Measurements from ENCODE around the gene ST6GALNAC1. TPM values are rescaled to one million over a fixed set of nuclear protein-coding genes. Genes with fewer than 3 reads are reported as not detected.

Gene ST6GALNAC1
- total RNA-seq, 4 donors from 2014 or later = 0.29 to 7.0 (median 1.1) TPM

DNA sequence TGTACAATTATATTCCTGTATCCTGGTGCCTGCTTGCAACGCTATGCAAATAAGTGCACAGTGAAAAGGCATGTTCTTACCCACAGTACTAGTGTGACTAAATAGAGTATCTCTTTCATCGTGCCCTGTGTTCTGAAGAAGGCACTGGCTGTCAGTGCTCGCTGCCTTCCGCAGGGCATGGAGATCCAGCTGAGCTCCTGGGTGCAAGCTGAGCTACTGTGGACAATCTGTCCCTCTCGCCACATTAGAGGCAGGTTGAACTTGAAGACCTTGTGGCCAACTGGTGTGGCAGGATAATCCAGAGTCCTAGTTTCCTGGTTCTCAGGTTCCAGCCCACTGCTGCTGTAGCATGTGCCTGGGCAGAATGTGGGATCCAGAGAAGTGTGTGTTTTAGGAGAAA is 1.9 kb upstream of the ST6GALNAC1 start:
- WGBS, 2 donors = 78 to 90% methylated on average over 4 to 5 of the region's 5 CpGs

DNA sequence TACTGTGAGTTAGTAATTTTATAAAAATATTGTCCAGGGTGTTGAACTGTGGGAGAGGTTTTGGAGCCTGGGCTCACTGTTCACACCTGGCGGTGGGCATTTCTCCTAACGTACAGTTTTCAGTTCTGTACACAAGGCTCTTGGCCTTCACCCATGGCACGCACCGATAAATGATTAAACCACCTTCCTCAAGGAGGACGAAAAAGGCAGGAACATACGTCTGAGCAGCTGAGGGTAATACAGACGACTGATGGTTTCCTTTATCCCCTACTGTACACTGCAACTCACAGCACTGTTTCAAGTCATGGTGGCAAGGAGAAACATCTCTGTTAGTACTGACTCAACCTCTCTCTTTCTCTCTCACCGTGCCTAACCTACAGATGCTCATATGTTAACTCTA is 1.4 kb upstream of the ST6GALNAC1 start:
- peaks cover 8 to 10% of the 10 kb centered on the region in 2 donors for H3K4me1 ChIP-seq
- intact Hi-C loops (cut with DNase I) = no loop called here

More for the DNA sequence above, 1.9 kb upstream of the ST6GALNAC1 start:
- Histone ChIP-seq H3K36me3 (no peaks in the 10 kb centered on the region), H3K27ac (no peak overlapping the region), H3K4me1 (peaks cover 4 to 5% of the 10 kb centered on the region in 2 donors), H3K9me3 (no peaks in the 10 kb centered on the region), H3K4me3 (replicated peaks in 1 of 3) (no peak overlapping the region), H3K27me3 (no peaks in the 10 kb centered on the region)
- TF ChIP-seq POLR2A (IDR thresholded peaks at IDR 0.05) = no peak
- TF ChIP-seq, protein P1, sequence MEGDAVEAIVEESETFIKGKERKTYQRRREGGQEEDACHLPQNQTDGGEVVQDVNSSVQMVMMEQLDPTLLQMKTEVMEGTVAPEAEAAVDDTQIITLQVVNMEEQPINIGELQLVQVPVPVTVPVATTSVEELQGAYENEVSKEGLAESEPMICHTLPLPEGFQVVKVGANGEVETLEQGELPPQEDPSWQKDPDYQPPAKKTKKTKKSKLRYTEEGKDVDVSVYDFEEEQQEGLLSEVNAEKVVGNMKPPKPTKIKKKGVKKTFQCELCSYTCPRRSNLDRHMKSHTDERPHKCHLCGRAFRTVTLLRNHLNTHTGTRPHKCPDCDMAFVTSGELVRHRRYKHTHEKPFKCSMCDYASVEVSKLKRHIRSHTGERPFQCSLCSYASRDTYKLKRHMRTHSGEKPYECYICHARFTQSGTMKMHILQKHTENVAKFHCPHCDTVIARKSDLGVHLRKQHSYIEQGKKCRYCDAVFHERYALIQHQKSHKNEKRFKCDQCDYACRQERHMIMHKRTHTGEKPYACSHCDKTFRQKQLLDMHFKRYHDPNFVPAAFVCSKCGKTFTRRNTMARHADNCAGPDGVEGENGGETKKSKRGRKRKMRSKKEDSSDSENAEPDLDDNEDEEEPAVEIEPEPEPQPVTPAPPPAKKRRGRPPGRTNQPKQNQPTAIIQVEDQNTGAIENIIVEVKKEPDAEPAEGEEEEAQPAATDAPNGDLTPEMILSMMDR (IDR thresholded peaks at IDR 0.05) = no peak
- intact Hi-C loops (cut with DNase I) = no loop called here
- peak in 1 of 2 donors; percentile 30 for DNase-seq

DNA sequence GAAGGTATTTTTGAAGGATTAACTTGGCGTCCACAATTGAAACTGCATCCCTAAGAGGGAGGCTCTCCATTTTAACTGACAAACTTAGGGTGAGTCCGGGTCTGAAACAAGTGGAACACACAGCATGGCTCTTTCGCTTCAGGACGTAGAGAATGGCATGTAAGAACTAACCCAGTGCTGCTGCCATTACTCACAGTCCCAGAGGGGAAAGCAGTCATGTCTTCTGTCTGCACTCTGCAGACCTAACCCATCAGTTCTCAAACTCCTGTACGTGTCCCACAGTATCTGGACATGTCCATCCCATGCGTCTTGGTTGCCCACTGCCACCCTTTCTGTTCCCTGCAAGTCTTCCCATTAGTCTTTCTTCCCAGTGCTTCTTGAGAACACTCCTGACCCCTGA is 563 bp downstream of the ST6GALNAC1 start:
- no peaks in the 10 kb centered on the region for H3K27me3 ChIP-seq
- H3K27ac ChIP-seq = no peak overlapping the region
- H3K36me3 ChIP-seq = no peaks in the 10 kb centered on the region
- intact Hi-C loops (cut with DNase I) = no loop called here
- no peaks in the 10 kb centered on the region for H3K9me3 ChIP-seq
- peaks cover 9 to 15% of the 10 kb centered on the region in 2 donors for H3K4me1 ChIP-seq
- no peak overlapping the region for H3K4me3 ChIP-seq (replicated peaks in 1 of 3)
- 80 to 84% methylated on average over 6 of the region's 6 CpGs for WGBS, 2 donors
- TF ChIP-seq POLR2A (IDR thresholded peaks at IDR 0.05) = no peak
- TF ChIP-seq, protein P1 (IDR thresholded peaks at IDR 0.05) = no peak
- DNase-seq = no peak

More for the DNA sequence above, 1.4 kb upstream of the ST6GALNAC1 start:
- DNase-seq = no peak
- Histone ChIP-seq H3K9me3 (no peaks in the 10 kb centered on the region), H3K36me3 (no peaks in the 10 kb centered on the region), H3K27me3 (no peaks in the 10 kb centered on the region), H3K4me3 (replicated peaks in 1 of 3) (no peak overlapping the region), H3K27ac (no peak overlapping the region)
- 90 to 93% methylated on average over 8 of the region's 8 CpGs for WGBS, 2 donors
- TF ChIP-seq POLR2A (IDR thresholded peaks at IDR 0.05) = no peak

DNA sequence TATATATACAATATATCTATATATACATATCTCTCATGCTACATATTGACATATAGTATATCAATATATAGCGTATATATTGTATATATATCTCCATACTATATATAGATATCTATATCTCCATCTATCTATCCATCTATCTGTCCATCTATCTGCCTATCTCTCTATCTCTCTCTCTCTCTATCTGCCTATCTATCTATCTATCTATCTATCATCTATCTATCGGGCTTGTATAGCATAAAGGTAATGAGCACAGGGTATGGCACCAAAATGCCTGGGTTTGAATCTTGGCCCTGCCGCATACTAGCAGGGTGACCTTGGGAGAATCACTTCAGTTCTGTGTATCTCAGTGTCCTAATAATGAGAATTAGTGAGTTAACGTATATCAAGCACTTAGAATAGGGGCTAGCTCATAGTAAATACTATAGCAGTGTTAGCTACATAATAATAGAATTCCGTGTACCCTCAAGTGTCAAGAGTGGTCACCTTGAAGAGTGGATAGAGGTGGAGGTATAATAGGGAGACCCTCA is 1.5 kb downstream of the ST6GALNAC1 start:
- Histone ChIP-seq H3K9me3 (no peaks in the 10 kb centered on the region), H3K4me3 (replicated peaks in 1 of 3) (no peak overlapping the region), H3K27ac (no peak overlapping the region), H3K27me3 (no peaks in the 10 kb centered on the region), H3K4me1 (peaks cover 9 to 15% of the 10 kb centered on the region in 2 donors), H3K36me3 (no peaks in the 10 kb centered on the region)
- 96 to 97% methylated on average over 5 of the region's 5 CpGs for WGBS, 2 donors
- intact Hi-C loops (cut with DNase I) = no loop called here
- no peak for TF ChIP-seq POLR2A (IDR thresholded peaks at IDR 0.05)
- TF ChIP-seq, protein P1 (IDR thresholded peaks at IDR 0.05) = no peak
- DNase-seq = no peak

DNA sequence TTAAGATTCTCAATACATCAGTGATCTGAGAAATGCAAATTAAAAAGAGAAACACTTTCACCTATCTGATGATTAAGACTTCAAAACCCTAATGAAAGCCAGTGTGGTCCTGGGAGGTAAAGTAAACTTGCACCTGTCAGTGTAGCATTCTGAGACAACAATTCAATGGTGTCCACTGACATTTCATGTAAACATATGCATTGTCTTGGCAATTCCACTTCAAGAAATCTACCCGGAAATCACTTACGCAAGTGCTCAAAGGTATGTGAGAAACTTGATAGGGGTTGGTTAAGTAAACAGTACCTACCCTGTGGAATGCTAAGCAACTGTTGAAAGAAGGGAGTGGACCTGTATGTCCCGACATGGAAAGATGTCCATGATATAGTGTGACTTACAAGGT is 2.1 kb downstream of the ST6GALNAC1 start:
- H3K27me3 ChIP-seq = no peaks in the 10 kb centered on the region
- intact Hi-C loops (cut with DNase I) = no loop called here
- no peak overlapping the region for H3K4me3 ChIP-seq (replicated peaks in 1 of 3)
- H3K27ac ChIP-seq = no peak overlapping the region
- TF ChIP-seq, protein P1 (IDR thresholded peaks at IDR 0.05) = no peak
- no peak for TF ChIP-seq POLR2A (IDR thresholded peaks at IDR 0.05)
- H3K36me3 ChIP-seq = no peaks in the 10 kb centered on the region
- no peaks in the 10 kb centered on the region for H3K9me3 ChIP-seq
- 34 to 41% methylated on average over 3 of the region's 3 CpGs for WGBS, 2 donors
- DNase-seq = no peak
- H3K4me1 ChIP-seq = peaks cover 9 to 15% of the 10 kb centered on the region in 2 donors

All from thyroid gland (tissue), 4 donors.